HG03442 (cell line): Measurements from ENCODE around the gene MILR1.

ENCODE experiments used
- ATAC-seq: cut with Tn5 transposase; IDR thresholded peaks from one replicate; pipeline ENCODE4 v1.9.1; 2021; ENCODE audit warnings: mild to moderate bottlenecking, moderate library complexity; ENCODE audit not compliant: unreplicated experiment

Gene MILR1

GRCh38 chr17:64500862-64501765, 52.2 kb downstream of the MILR1 start:
- no peak for ATAC-seq

DNA sequence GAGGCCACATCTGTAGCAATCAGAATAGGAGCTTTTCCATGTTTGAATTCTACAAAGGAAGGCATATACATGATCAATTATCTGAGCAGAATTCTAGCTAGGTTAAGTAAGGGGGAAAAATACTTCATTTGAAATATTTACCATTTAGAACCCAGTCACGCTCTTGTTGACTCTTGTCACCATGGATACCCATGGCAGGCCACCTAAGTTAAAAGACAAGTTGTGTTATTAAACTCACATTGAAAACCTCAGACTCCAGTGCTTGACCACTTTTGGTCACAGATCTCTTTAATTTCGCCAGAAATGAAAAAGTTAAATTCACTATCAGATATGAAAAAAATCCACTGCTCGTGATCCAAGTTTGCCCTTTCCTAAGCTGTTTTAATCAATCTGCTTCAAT, 53.1 kb downstream of the MILR1 start:
- no peak for ATAC-seq

- no peak for ATAC-seq
Observed at GRCh38 chr17:64502809-64503208, 53.9 kb downstream of the MILR1 start.

GRCh38 chr17:64503341-64503740, 54.4 kb downstream of the MILR1 start:
- no peak for ATAC-seq

- ATAC-seq = no peak
Observed at GRCh38 chr17:64503821-64504768, 55.2 kb downstream of the MILR1 start.

DNA sequence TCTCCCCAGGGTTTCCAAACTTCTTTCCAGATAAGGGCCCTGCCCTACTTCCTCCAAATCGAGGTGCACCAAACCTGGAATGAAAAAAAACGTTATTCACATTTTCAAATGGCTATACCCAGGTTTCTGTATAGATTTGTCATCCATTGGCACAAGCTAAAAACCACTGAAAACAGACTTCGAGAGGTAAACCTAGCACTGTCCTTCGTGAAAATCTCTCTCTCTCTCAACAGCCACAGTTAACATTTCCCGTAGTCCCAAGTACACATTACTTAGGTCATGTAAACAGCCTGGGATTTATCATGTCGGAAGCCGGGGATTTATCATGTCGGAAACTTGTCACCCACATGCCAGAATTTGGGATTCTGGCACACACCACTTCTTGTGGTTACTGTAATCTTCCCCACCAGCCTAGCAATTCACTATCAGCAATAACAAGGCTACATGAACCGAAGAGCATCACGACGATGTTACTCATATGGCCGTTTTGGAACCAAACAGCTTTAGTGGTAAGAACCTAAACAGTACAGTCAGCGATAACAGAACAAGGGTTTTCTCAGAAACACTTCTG, 55.9 kb downstream of the MILR1 start:
- ATAC-seq = no peak

DNA sequence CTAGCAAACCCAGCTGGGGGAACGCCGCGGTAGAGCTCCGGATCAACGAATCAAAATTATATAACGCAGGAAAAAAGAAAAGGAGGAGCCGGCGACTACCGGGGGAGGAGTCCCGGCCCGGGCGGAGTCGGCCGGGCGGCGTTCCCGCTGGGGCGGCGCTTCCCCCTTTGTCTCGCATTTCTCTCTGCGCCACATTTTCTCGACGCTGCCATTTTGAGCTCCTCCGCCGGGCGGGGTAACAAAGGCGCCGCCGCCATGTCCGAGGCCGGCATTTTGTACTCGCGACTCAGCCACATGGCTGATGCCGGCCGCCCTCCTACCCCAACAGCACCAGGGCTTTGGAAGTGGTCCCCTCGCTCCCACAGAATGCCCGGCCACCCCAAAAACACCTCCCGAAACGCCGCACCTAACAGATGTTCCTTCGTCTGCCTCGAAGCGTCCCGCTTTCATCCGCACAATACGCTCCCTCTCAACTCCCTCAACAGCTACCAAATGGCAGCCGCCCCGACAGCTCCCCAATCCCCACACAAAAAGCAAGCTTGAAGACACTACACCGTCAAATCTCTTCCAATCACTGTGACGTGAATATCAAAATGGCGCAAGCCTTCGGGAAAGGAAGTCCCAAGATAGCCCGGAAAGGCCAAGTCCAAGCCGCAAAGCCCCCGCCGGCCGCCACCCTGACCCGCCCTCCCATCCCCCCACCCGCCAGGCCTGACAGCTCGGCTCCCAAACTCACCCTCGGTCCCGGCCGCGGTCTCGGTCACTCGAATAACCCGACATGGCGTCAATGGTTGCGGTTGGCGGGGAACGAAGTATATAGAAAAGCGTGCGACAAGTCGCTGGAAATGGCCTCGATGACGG, 56.7 kb downstream of the MILR1 start:
- ATAC-seq = peak; percentile 18

DNA sequence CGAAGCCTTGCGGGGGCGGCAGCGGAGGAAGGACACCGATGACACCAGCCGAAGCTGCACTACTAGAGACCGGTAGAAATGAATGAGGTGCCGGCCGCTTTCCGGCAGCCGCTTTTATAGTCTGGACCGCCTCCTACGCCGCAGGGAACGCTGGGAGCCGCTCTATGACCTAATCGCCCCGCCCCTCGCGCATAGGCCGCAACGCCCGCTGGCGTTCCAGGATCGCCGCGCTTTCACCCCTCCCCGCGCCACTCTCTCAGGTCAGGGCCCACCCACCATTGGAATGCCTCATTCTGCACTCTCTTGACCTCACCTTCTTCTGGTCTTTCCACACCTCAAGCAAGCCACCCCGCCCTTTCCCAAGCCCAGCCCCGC, 57.3 kb downstream of the MILR1 start, which contains the start of gene DDX5:
DDX5 (minus strand) TSS at position 89 of the 375 bp plus-strand sequence. CDS start 170 bp downstream, outside the sequence.
- peak; percentile 57 for ATAC-seq

GRCh38 chr17:64506576-64507412, 57.9 kb downstream of the MILR1 start, which contains the start of gene CEP95:
TSS of gene CEP95 (plus strand) at chr17:64506977. CDS start at chr17:64507098, 121 bp downstream.
- ATAC-seq = peak; percentile 49

DNA sequence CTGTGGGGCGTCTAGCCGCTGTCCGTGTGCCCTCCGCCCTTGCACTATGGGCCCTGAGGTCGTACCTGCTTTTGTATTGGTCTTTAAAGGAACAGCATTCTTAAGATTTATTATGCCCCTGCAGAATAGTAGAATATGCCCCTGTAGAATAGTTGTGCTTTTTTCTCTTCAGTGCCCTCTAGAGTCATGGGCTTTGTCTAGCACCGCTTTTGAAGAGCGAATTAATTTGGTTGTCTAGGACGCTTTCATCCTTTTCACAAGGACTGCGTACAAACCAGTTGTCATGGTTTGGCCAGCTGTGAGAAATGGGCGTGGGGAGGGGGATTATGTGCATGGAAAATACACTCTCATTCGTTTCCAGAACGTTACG, 58.5 kb downstream of the MILR1 start:
- ATAC-seq = peak; percentile 8

DNA sequence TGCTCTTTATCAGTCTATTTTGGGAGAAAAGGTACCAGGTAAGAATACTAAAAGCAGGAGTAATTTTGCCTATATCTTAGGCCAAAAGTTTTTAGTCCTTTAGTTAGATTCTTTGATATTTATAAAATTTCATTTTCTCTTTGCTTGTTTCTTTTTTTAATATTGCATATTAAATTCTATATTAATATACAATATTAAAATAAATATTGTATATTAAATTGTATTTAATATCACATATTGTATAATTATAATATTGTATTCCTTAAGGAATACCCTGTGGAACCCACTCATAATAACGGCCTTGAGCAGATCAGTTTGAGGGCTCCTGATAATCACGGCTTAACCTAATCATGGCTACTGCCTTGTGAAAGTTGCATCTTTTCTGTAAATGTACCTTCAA, 59.8 kb downstream of the MILR1 start:
- ATAC-seq = no peak

- no peak for ATAC-seq
Observed at GRCh38 chr17:64509179-64509578, 60.3 kb downstream of the MILR1 start.

DNA sequence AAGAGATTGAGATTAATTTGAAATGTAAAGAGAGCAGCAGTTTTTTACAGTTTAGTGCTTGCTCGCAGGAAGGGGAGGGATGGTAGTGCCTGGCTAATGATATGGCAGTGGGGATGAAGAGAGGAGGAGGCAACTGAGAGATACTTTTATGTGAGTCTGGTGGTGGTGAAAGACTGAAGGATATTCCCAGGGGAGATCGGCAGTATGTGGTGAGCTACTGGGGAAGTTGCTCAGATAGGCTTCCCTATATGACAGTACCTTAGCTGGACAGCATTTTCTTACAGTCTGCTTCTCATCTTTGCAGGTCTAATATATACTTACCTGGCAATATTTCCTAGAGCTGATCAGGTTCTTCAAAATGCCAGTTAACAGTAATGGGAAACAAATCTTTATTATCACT, 66.5 kb downstream of the MILR1 start:
- ATAC-seq = no peak

DNA sequence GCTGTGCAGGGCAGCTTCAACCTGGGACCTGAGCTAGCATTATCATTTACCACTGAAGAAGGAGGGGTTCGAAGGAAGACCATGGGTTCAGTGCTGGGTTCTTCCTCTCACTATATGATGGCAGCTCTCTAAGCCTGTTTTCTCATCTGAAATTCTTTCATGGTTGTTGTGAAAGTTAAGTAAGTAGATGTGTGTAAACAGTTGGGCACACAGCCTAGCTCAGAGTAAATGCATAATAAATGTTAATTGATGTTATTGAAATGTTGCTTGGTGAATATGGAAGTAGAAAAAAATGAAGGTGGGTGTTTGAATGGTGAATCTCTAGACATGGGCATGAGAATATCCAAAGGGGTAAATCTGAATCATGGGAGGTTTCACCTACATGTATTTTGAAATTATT, 66.9 kb downstream of the MILR1 start:
- ATAC-seq = no peak
